K562 (cell line): ENCODE data around the gene NTN3. TPM values are rescaled to one million over a fixed set of nuclear protein-coding genes. Genes with fewer than 3 reads are reported as not detected.

ENCODE experiments used
- ARHGAP35 ChIP-seq: fragments of 450-650 bp; IDR thresholded peaks from 2 replicates; pipeline ENCODE4 v1.6.1; 2018; ENCODE audit not compliant: partially characterized antibody
- DIDO1 ChIP-seq: fragments of 450-650 bp; IDR thresholded peaks from 2 replicates; pipeline ENCODE4 v1.6.1; 2016; ENCODE audit warnings: low read depth, missing biosample characterization, missing genetic modification characterization
- EWSR1 ChIP-seq: fragments of 450-650 bp; IDR thresholded peaks from 2 replicates; pipeline ENCODE4 v1.6.1; 2018; ENCODE audit warnings: borderline replicate concordance, mild to moderate bottlenecking, low read depth, moderate library complexity; ENCODE audit not compliant: partially characterized antibody
- NRF1 ChIP-seq, 2 experiments: fragments of 450-650 bp; IDR thresholded peaks in 1 of 2; conservative IDR thresholded peaks in 1 of 2; 2 replicates each; pipeline ENCODE4 v1.6.1; 2014; ENCODE audit warnings: mild to moderate bottlenecking in 2 of 2
- POLR2B ChIP-seq: fragments of 450-650 bp; IDR thresholded peaks from 2 replicates; pipeline ENCODE4 v1.6.1; 2018; ENCODE audit warnings: low read depth; ENCODE audit not compliant: partially characterized antibody
- POLR2G ChIP-seq: fragments of 200-400 bp; formaldehyde crosslinking; IDR thresholded peaks from 2 replicates; pipeline ENCODE4 v1.6.1; 2017; ENCODE audit warnings: low read depth, mild to moderate bottlenecking, antibody characterized with exemption, low read length, moderate library complexity
- SRSF9 ChIP-seq: fragments of 200-400 bp; formaldehyde crosslinking; IDR thresholded peaks from 2 replicates; pipeline ENCODE4 v1.6.1; 2017; ENCODE audit warnings: low read depth, low read length, borderline replicate concordance
- YY1 ChIP-seq, 3 experiments: IDR thresholded peaks; 2 replicates each; pipeline ENCODE4 v1.6.1; 2011; ENCODE audit warnings: low read length in 2 of 3, mild to moderate bottlenecking in 2 of 3, moderate library complexity in 2 of 3, borderline replicate concordance in 1 of 3, control low read depth in 1 of 3, low read depth in 1 of 3; ENCODE audit not compliant: insufficient read depth in 3 of 3, insufficient replicate concordance in 2 of 3, control insufficient read depth in 1 of 3, insufficient read length in 1 of 3; ENCODE audit errors: extremely low read depth in 1 of 3
- polyA plus RNA-seq, 8 experiments: library from polyadenylated mRNA; depleted of rRNA in 4 of 8; stranded (reverse) in 5 of 8; unstranded in 3 of 8; fragments of >200 nt; fragmentation: Nextera tagmentation in 2 of 8; fragmentation: Illumina TruSeq in 1 of 8; extraction: Ambion mirVana in 2 of 8; extraction: Trizol in 1 of 8; gene quantifications; 2 replicates each; pipeline versions ENCODE4 v1.2.1 to v1.2.3, GENCODE V29; 2011 to 2014; ENCODE audit warnings: inconsistent platforms in 1 of 8, missing spikeins in 1 of 8
- total RNA-seq, 7 experiments: library from RNA; depleted of rRNA in 6 of 7; stranded (reverse); fragments of >200 nt in 6 of 7; fragmentation: Illumina TruSeq in 2 of 7; extraction: Trizol in 2 of 7; gene quantifications; 2 replicates each; pipeline versions ENCODE4 v1.2.1 to v1.2.3, GENCODE V29; 2011 to 2021; ENCODE audit warnings: low replicate concordance in 1 of 7
- TF ChIP-seq, protein P1 (sequence below): sonication (generic); formaldehyde crosslinking; IDR thresholded peaks from 2 replicates; pipeline ENCODE4 v1.8.0; 2022; ENCODE audit warnings: mild to moderate bottlenecking, missing genetic modification reagents
- TF ChIP-seq, protein P2 (sequence below), 2 experiments: fragments of 450-650 bp in 1 of 2; IDR thresholded peaks; 2 replicates each; pipeline ENCODE4 v1.6.1; 2011 to 2017; ENCODE audit warnings: low read depth in 2 of 2, antibody characterized with exemption in 1 of 2, borderline replicate concordance in 1 of 2, low read length in 1 of 2, mild to moderate bottlenecking in 1 of 2, mixed read lengths in 1 of 2; ENCODE audit not compliant: control insufficient read depth in 1 of 2
- TF ChIP-seq, protein P3 (sequence below): fragments of 450-650 bp; IDR thresholded peaks from 2 replicates; pipeline ENCODE4 v1.6.1; 2016; ENCODE audit warnings: mild to moderate bottlenecking
- TF ChIP-seq, protein P4 (sequence below): IDR thresholded peaks from 2 replicates; pipeline ENCODE4 v1.6.1; 2014; ENCODE audit warnings: antibody characterized with exemption

The NTN3 gene
- total and polyA plus RNA-seq, 9 of the 15 experiments (the other 6 are each of a cell fraction or from before 2014, with no cell fraction given), result not detected

DNA sequence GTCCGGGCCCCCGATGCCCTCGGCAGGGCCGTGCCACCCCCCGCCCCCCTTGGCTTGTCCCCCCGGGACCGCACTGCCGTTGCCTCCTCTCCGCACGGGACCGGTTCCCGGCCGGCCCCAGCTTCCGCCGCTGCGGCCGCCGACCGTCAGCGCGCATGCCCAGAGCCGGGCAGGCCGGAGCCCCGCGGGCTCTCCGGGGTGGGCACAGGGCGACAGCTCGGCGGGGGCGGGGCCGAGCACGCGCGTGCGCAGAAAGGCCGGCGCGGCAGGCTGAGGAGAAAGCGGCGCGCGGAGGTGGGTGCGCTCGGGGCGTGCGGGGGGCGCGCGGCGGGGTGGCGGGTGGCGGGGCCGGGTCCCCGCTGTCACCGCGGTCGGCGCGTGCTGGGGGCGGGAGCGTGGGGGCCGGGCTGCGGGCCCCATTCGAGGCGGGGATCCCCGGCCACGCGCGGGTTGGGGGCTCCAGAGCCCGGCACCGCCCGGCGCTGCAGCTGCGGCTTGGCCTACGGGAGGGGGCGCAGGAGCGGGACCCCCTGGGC is 3.8 kb downstream of the NTN3 start, which contains the start of gene TBC1D24 (continued):
- TF ChIP-seq, protein P1, sequence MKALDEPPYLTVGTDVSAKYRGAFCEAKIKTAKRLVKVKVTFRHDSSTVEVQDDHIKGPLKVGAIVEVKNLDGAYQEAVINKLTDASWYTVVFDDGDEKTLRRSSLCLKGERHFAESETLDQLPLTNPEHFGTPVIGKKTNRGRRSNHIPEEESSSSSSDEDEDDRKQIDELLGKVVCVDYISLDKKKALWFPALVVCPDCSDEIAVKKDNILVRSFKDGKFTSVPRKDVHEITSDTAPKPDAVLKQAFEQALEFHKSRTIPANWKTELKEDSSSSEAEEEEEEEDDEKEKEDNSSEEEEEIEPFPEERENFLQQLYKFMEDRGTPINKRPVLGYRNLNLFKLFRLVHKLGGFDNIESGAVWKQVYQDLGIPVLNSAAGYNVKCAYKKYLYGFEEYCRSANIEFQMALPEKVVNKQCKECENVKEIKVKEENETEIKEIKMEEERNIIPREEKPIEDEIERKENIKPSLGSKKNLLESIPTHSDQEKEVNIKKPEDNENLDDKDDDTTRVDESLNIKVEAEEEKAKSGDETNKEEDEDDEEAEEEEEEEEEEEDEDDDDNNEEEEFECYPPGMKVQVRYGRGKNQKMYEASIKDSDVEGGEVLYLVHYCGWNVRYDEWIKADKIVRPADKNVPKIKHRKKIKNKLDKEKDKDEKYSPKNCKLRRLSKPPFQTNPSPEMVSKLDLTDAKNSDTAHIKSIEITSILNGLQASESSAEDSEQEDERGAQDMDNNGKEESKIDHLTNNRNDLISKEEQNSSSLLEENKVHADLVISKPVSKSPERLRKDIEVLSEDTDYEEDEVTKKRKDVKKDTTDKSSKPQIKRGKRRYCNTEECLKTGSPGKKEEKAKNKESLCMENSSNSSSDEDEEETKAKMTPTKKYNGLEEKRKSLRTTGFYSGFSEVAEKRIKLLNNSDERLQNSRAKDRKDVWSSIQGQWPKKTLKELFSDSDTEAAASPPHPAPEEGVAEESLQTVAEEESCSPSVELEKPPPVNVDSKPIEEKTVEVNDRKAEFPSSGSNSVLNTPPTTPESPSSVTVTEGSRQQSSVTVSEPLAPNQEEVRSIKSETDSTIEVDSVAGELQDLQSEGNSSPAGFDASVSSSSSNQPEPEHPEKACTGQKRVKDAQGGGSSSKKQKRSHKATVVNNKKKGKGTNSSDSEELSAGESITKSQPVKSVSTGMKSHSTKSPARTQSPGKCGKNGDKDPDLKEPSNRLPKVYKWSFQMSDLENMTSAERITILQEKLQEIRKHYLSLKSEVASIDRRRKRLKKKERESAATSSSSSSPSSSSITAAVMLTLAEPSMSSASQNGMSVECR (CRISPR knock-in tag), result 0 out of 2 replicates have a peak, but pooled peaks have one; percentile 9
- TF ChIP-seq SRSF9, result no peak
- TF ChIP-seq, protein P2, sequence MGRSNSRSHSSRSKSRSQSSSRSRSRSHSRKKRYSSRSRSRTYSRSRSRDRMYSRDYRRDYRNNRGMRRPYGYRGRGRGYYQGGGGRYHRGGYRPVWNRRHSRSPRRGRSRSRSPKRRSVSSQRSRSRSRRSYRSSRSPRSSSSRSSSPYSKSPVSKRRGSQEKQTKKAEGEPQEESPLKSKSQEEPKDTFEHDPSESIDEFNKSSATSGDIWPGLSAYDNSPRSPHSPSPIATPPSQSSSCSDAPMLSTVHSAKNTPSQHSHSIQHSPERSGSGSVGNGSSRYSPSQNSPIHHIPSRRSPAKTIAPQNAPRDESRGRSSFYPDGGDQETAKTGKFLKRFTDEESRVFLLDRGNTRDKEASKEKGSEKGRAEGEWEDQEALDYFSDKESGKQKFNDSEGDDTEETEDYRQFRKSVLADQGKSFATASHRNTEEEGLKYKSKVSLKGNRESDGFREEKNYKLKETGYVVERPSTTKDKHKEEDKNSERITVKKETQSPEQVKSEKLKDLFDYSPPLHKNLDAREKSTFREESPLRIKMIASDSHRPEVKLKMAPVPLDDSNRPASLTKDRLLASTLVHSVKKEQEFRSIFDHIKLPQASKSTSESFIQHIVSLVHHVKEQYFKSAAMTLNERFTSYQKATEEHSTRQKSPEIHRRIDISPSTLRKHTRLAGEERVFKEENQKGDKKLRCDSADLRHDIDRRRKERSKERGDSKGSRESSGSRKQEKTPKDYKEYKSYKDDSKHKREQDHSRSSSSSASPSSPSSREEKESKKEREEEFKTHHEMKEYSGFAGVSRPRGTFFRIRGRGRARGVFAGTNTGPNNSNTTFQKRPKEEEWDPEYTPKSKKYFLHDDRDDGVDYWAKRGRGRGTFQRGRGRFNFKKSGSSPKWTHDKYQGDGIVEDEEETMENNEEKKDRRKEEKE (IDR thresholded peaks at IDR 0.05; ENCODE audit: borderline replicate concordance in 1 of 2, control insufficient read depth in 1 of 2, low read depth in 2 of 2, low read length in 1 of 2), result no peak
- peak; percentile 49 for TF ChIP-seq POLR2B
- TF ChIP-seq EWSR1, result no peak
- TF ChIP-seq, protein P3, sequence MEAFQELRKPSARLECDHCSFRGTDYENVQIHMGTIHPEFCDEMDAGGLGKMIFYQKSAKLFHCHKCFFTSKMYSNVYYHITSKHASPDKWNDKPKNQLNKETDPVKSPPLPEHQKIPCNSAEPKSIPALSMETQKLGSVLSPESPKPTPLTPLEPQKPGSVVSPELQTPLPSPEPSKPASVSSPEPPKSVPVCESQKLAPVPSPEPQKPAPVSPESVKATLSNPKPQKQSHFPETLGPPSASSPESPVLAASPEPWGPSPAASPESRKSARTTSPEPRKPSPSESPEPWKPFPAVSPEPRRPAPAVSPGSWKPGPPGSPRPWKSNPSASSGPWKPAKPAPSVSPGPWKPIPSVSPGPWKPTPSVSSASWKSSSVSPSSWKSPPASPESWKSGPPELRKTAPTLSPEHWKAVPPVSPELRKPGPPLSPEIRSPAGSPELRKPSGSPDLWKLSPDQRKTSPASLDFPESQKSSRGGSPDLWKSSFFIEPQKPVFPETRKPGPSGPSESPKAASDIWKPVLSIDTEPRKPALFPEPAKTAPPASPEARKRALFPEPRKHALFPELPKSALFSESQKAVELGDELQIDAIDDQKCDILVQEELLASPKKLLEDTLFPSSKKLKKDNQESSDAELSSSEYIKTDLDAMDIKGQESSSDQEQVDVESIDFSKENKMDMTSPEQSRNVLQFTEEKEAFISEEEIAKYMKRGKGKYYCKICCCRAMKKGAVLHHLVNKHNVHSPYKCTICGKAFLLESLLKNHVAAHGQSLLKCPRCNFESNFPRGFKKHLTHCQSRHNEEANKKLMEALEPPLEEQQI, result no peak
- TF ChIP-seq, protein P4, sequence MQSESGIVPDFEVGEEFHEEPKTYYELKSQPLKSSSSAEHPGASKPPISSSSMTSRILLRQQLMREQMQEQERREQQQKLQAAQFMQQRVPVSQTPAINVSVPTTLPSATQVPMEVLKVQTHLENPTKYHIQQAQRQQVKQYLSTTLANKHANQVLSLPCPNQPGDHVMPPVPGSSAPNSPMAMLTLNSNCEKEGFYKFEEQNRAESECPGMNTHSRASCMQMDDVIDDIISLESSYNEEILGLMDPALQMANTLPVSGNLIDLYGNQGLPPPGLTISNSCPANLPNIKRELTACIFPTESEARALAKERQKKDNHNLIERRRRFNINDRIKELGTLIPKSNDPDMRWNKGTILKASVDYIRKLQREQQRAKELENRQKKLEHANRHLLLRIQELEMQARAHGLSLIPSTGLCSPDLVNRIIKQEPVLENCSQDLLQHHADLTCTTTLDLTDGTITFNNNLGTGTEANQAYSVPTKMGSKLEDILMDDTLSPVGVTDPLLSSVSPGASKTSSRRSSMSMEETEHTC, result no peak
- TF ChIP-seq POLR2G, result peak; percentile 75
- no peak for TF ChIP-seq DIDO1
- TF ChIP-seq YY1 (IDR thresholded peaks at IDR 0.05; ENCODE audit: borderline replicate concordance in 1 of 3, control insufficient read depth in 1 of 3, extremely low read depth in 1 of 3, insufficient read depth in 3 of 3, insufficient read length in 1 of 3, insufficient replicate concordance in 2 of 3, low read depth in 1 of 3, low read length in 2 of 3), result peak in 2 of 3 experiments; percentile 44 to 62
- no peak for TF ChIP-seq ARHGAP35
- peak; percentile 88 to 89 for TF ChIP-seq NRF1 (conservative IDR thresholded peaks at IDR 0.05 in 1 of 2, IDR thresholded peaks at IDR 0.05 in 1 of 2)
